ENCODE results near the gene PCSK4.

DNA sequence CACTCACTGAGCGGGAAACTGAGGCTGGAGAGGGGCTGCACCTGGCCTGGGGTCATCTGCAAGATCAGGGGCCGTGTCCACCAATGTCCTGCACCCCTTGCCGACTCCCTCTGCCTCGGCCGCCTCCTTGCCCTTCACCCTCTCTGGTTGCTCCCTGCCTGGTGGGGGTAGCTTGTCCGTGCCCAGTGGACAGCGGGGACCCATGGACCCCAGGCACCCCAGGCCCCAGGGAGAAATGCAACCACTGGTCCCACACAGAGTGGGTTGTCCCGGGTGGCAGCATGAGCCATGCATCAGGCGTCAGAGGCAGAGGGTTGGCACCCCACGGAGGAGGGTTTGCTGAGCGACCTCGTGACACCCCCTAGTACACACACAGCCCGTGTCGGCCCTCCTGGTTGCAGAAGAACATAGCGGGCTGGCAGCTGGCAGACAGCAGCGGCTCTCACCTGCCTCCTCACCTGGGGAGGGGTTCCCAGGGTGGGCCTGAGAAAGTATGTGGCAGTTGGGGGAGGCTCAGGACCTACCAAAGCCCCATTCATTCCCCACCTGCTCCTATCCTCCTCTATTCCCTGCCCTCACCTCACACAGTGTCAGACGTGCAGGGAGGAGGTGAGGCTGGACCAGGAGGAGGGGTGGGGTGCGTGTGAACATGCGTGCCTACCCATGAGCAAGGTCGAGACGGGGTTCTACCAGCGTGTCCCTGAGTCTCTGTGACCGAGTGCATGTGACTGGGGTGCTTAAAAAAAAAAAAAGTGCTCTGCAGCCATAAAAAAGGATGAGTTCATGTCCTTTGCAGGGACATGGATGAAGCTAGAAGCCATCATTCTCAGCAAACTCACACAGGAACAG is 14.0 kb upstream of the PCSK4 start:
- TF ChIP-seq, protein P1, sequence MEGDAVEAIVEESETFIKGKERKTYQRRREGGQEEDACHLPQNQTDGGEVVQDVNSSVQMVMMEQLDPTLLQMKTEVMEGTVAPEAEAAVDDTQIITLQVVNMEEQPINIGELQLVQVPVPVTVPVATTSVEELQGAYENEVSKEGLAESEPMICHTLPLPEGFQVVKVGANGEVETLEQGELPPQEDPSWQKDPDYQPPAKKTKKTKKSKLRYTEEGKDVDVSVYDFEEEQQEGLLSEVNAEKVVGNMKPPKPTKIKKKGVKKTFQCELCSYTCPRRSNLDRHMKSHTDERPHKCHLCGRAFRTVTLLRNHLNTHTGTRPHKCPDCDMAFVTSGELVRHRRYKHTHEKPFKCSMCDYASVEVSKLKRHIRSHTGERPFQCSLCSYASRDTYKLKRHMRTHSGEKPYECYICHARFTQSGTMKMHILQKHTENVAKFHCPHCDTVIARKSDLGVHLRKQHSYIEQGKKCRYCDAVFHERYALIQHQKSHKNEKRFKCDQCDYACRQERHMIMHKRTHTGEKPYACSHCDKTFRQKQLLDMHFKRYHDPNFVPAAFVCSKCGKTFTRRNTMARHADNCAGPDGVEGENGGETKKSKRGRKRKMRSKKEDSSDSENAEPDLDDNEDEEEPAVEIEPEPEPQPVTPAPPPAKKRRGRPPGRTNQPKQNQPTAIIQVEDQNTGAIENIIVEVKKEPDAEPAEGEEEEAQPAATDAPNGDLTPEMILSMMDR (IDR thresholded peaks at IDR 0.05 in 2 of 3, conservative IDR thresholded peaks at IDR 0.05 in 1 of 3; ENCODE audit: borderline replicate concordance in 1 of 3, insufficient read depth in 1 of 3, low read depth in 2 of 3, low read length in 2 of 3), result no peak
- TF ChIP-seq POLR2A (IDR thresholded peaks at IDR 0.05; ENCODE audit: borderline replicate concordance, extremely low read depth, insufficient read depth, insufficient read length) (no peak), EGR1 (IDR thresholded peaks at IDR 0.05; ENCODE audit: low read depth) (no peak), EZH2 (IDR thresholded peaks at IDR 0.05) (no peak), SIN3A (IDR thresholded peaks at IDR 0.05; ENCODE audit: low read depth) (no peak), SP1 (IDR thresholded peaks at IDR 0.05; ENCODE audit: low read depth) (no peak), POLR2AphosphoS5 (IDR thresholded peaks at IDR 0.05; ENCODE audit: low read depth, low read length) (no peak), ZBTB33 (IDR thresholded peaks at IDR 0.05; ENCODE audit: extremely low read depth, insufficient replicate concordance, low read length) (no peak), MAX (IDR thresholded peaks at IDR 0.05) (no peak), RAD21 (IDR thresholded peaks at IDR 0.05; ENCODE audit: low read depth) (no peak), YY1 (IDR thresholded peaks at IDR 0.05; ENCODE audit: extremely low read depth, insufficient replicate concordance, low read depth, low read length) (no peak)
- TF ChIP-seq, protein P2, sequence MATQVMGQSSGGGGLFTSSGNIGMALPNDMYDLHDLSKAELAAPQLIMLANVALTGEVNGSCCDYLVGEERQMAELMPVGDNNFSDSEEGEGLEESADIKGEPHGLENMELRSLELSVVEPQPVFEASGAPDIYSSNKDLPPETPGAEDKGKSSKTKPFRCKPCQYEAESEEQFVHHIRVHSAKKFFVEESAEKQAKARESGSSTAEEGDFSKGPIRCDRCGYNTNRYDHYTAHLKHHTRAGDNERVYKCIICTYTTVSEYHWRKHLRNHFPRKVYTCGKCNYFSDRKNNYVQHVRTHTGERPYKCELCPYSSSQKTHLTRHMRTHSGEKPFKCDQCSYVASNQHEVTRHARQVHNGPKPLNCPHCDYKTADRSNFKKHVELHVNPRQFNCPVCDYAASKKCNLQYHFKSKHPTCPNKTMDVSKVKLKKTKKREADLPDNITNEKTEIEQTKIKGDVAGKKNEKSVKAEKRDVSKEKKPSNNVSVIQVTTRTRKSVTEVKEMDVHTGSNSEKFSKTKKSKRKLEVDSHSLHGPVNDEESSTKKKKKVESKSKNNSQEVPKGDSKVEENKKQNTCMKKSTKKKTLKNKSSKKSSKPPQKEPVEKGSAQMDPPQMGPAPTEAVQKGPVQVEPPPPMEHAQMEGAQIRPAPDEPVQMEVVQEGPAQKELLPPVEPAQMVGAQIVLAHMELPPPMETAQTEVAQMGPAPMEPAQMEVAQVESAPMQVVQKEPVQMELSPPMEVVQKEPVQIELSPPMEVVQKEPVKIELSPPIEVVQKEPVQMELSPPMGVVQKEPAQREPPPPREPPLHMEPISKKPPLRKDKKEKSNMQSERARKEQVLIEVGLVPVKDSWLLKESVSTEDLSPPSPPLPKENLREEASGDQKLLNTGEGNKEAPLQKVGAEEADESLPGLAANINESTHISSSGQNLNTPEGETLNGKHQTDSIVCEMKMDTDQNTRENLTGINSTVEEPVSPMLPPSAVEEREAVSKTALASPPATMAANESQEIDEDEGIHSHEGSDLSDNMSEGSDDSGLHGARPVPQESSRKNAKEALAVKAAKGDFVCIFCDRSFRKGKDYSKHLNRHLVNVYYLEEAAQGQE (IDR thresholded peaks at IDR 0.05; ENCODE audit: low read depth), result no peak
